Thyroid gland (tissue), 4 donors: ENCODE data around the gene HDAC9. TPM values are rescaled to one million over a fixed set of nuclear protein-coding genes. Genes with fewer than 3 reads are reported as not detected.

Experiments
- DNase-seq, 2 donors: peaks; one replicate each; pipeline ENCODE4 v3.0.0-alpha.2; 2019
- H3K27ac ChIP-seq, 3 donors: fragments of 200-600 bp; sonication (generic); 1 replicate in 2 of 3; 2 replicates in 1 of 3; pipeline ENCODE4 v1.5.1; 2016 to 2019; ENCODE audit warnings: mild to moderate bottlenecking in 1 of 3, moderate library complexity in 1 of 3
- H3K27me3 ChIP-seq: fragments of 200-600 bp; sonication (generic); one replicate; pipeline ENCODE4 v1.5.1; 2019
- H3K36me3 ChIP-seq, 2 donors: fragments of 200-600 bp; sonication (generic); one replicate each; pipeline ENCODE4 v1.5.1; 2016 to 2019
- H3K4me1 ChIP-seq, 2 donors: fragments of 200-600 bp; sonication (generic); one replicate each; pipeline ENCODE4 v1.5.1; 2017 to 2019
- H3K4me3 ChIP-seq, 3 donors: fragments of 200-600 bp; sonication (generic); replicated peaks in 1 of 3; 1 replicate in 2 of 3; 2 replicates in 1 of 3; pipeline ENCODE4 v1.5.1; 2016; ENCODE audit warnings: mild to moderate bottlenecking in 1 of 3
- H3K9me3 ChIP-seq: fragments of 200-600 bp; sonication (generic); one replicate; pipeline ENCODE4 v1.5.1; 2017
- POLR2A ChIP-seq, 2 donors: fragments of 450-650 bp; IDR thresholded peaks; one replicate each; pipeline ENCODE4 v1.6.1; 2017; ENCODE audit warnings: antibody characterized with exemption in 2 of 2, mild to moderate bottlenecking in 2 of 2, moderate library complexity in 1 of 2
- WGBS, 2 donors: methylation state at CpG; one replicate each; pipeline ENCODE4 v1.1.5; 2017; 5-methylcytosine and 5-hydroxymethylcytosine counted together
- intact Hi-C: fragments of 100-400 bp; cut with DNase I; formaldehyde crosslinking; loops from one replicate; pipeline ENCODE4 v1.15.1; 2023
- total RNA-seq, 4 donors: library from RNA; depleted of rRNA; stranded (reverse); fragments of >200 nt; gene quantifications; one replicate each; pipeline ENCODE4 v1.2.3, GENCODE V29; 2016
- TF ChIP-seq, protein P1 (sequence below), 6 experiments: fragments of 200-600 bp in 3 of 6; fragments of 450-650 bp in 3 of 6; sonication (generic) in 3 of 6; IDR thresholded peaks; one replicate each; pipeline ENCODE4 v1.5.1; 2016 to 2019; ENCODE audit warnings: antibody characterized with exemption in 6 of 6, mild to moderate bottlenecking in 2 of 6, inconsistent platforms in 1 of 6, moderate library complexity in 1 of 6

The HDAC9 gene
- total RNA-seq, 4 donors from 2014 or later = 5.4 to 28.2 (median 7.2) TPM

DNA sequence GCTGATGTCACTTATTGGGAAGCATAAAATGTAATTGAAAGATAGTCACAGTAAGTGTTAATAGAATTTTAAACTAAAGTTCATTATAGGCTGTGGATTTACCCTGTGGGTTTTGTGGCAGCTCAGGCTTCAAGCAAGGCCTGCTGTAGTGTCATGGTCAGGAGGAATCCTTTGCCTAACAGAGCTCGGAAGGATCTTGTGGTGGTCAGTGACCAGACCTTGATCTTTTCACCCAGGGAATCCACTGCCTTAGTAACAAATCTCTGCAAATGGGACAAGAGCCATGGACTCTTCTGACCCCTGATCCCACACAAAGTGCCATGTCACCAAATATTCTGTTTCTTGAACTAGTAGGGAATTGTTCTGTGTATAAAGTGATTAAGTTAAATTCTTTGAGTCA, 20.6 kb upstream of the HDAC9 start:
- Histone ChIP-seq H3K4me3 (no peak overlapping the region), H3K27ac (no peak overlapping the region), H3K36me3 (no peaks in the 10 kb centered on the region), H3K4me1 (peaks cover 2 to 6% of the 10 kb centered on the region in 2 donors), H3K27me3 (no peaks in the 10 kb centered on the region), H3K9me3 (no peaks in the 10 kb centered on the region)
- intact Hi-C loops = no loop called here
- WGBS, 2 donors = 73 to 100% methylated on average over 1 of the region's 1 CpG
- no peak for TF ChIP-seq POLR2A (IDR thresholded peaks at IDR 0.05)
- TF ChIP-seq, protein P1, sequence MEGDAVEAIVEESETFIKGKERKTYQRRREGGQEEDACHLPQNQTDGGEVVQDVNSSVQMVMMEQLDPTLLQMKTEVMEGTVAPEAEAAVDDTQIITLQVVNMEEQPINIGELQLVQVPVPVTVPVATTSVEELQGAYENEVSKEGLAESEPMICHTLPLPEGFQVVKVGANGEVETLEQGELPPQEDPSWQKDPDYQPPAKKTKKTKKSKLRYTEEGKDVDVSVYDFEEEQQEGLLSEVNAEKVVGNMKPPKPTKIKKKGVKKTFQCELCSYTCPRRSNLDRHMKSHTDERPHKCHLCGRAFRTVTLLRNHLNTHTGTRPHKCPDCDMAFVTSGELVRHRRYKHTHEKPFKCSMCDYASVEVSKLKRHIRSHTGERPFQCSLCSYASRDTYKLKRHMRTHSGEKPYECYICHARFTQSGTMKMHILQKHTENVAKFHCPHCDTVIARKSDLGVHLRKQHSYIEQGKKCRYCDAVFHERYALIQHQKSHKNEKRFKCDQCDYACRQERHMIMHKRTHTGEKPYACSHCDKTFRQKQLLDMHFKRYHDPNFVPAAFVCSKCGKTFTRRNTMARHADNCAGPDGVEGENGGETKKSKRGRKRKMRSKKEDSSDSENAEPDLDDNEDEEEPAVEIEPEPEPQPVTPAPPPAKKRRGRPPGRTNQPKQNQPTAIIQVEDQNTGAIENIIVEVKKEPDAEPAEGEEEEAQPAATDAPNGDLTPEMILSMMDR (IDR thresholded peaks at IDR 0.05) = no peak
- no peak for DNase-seq

DNA sequence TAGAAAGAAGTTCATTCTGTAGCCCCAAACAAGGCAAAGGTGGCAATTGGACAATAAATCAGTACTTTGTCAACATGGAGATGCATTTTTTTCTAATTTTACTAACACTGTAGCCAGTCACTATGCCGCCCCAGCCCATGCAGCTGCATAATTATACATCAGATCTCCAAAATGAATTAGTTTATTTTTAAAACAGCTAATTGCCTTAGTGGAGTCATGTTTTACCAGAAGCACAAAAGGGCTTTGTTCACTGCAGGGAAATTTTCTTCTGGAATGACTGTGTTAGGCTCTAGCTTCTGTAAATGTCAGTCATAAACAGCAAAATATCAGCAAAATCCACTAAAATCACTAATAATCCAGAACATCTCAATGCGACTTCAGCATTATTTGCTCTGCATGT, 20.1 kb upstream of the HDAC9 start:
- H3K4me3 ChIP-seq = no peak overlapping the region
- 91 to 95% methylated on average over 2 of the region's 2 CpGs for WGBS, 2 donors

DNA sequence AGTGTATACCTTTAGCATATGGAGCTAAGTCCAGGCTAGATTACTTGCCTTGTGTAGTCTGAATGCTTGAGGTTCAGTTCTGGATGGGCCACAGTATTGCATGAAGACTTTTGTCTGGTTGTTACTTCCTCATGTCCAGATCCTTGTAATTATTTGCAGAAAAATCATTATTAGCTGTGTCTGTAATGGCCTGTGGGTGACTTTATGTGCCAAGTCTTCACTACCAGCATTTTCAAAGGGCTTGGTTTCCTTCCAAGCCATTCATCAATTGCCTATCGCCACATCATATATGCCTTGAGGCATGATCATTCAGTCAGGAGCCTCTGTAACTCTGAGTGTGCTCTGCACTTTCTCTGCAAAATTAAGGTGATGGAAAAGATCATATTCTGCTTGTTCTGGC, 13.8 kb upstream of the HDAC9 start:
- 96 to 100% methylated on average over 1 of the region's 1 CpG for WGBS, 2 donors
- Histone ChIP-seq H3K4me1 (peaks cover 2 to 4% of the 10 kb centered on the region in 2 donors), H3K27me3 (no peaks in the 10 kb centered on the region), H3K4me3 (no peak overlapping the region), H3K36me3 (no peaks in the 10 kb centered on the region), H3K9me3 (no peaks in the 10 kb centered on the region), H3K27ac (no peak overlapping the region)
- TF ChIP-seq POLR2A (IDR thresholded peaks at IDR 0.05) = no peak
- TF ChIP-seq, protein P1 (IDR thresholded peaks at IDR 0.05) = no peak
- no peak for DNase-seq
- intact Hi-C loops = no loop called here

More for the DNA sequence above, 20.1 kb upstream of the HDAC9 start:
- TF ChIP-seq POLR2A (IDR thresholded peaks at IDR 0.05) = no peak
- TF ChIP-seq, protein P1 (IDR thresholded peaks at IDR 0.05) = no peak
- H3K27ac ChIP-seq = no peak overlapping the region
- DNase-seq = no peak
- H3K27me3 ChIP-seq = no peaks in the 10 kb centered on the region
- intact Hi-C loops = no loop called here
- peaks cover 2 to 10% of the 10 kb centered on the region in 2 donors for H3K4me1 ChIP-seq
- no peaks in the 10 kb centered on the region for H3K36me3 ChIP-seq
- H3K9me3 ChIP-seq = no peaks in the 10 kb centered on the region

DNA sequence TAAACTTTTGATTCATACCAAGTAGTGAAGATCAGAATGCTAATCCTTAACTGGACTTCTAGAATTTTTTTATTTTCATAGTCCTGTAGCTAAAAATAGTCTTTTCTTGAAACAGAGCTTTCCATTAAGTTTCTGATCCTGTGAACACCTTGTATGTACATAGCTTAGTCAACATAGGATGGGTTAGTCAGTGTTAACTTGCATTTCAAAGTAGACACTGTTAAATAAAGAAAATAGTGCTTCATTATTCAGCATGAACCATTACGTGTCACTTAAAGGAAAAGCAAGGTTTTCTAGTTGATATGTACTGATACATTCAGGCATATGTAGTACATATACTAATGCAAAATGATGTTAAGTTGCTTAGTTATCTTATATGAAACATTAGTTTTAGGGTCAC, 7.5 kb upstream of the HDAC9 start:
- no peaks in the 10 kb centered on the region for H3K9me3 ChIP-seq
- no peak overlapping the region for H3K27ac ChIP-seq
- TF ChIP-seq, protein P1 (IDR thresholded peaks at IDR 0.05) = no peak
- TF ChIP-seq POLR2A (IDR thresholded peaks at IDR 0.05) = no peak
- no peak for DNase-seq
- H3K4me1 ChIP-seq = no peaks in the 10 kb centered on the region
- no peak overlapping the region for H3K4me3 ChIP-seq
- intact Hi-C loops = no loop called here
- H3K36me3 ChIP-seq = no peaks in the 10 kb centered on the region
- H3K27me3 ChIP-seq = no peaks in the 10 kb centered on the region
- 88 to 93% methylated on average over 1 of the region's 1 CpG for WGBS, 2 donors

DNA sequence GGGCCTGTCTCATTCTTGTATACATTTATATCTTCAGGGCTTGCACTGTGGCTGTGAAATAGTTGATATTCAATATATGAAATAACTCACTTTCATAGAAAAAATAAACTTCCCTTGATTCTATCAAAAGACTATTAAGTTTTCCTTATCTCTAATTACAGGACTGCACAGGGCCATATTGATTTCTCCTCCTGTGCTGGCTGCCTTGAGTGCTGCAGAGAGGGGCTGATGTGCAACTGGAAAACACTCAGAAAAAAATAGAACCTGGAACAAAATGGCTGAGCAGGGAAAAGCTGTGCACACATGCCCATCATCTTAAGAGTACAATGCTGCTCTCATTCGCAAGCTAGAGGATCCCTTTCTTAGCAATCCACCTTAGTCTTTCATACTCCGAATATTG, 5.9 kb upstream of the HDAC9 start:
- no peak for DNase-seq
- Histone ChIP-seq H3K4me1 (peaks cover 0 to under 1% of the 10 kb centered on the region in 2 donors), H3K36me3 (no peaks in the 10 kb centered on the region), H3K27me3 (no peaks in the 10 kb centered on the region), H3K4me3 (no peak overlapping the region), H3K9me3 (no peaks in the 10 kb centered on the region), H3K27ac (no peak overlapping the region)
- WGBS, 2 donors = 94 to 97% methylated on average over 2 of the region's 2 CpGs
- TF ChIP-seq, protein P1 (IDR thresholded peaks at IDR 0.05) = no peak
- no peak for TF ChIP-seq POLR2A (IDR thresholded peaks at IDR 0.05)
- intact Hi-C loops = no loop called here
